AG10803 (cell line): ENCODE results near the gene ADM5.

Source experiments
- DNase-seq: peaks from one replicate; pipeline ENCODE4 v3.0.0; 2010; ENCODE audit warnings: low read depth
- H3K4me3 ChIP-seq: 2 replicates; pipeline ENCODE4 v1.5.1; 2011; ENCODE audit warnings: mild to moderate bottlenecking, low read length, control low read depth
- CTCF ChIP-seq: conservative IDR thresholded peaks from 2 replicates; pipeline ENCODE4 v1.5.1; 2011; ENCODE audit warnings: mild to moderate bottlenecking, low read length, control low read depth, inconsistent platforms

Gene ADM5

GRCh38 chr19:49689133-49690078 lies at the start of gene ADM5:
Gene ADM5, plus strand, starts transcription at chr19:49689594. Its CDS starts 244 bp downstream, at chr19:49689838.
- peak within 1 kb of the TSS; percentile 65 for H3K4me3 ChIP-seq
- no peak for DNase-seq
- TF ChIP-seq CTCF: peak; percentile 51

GRCh38 chr19:49640113-49640898 lies 49.1 kb upstream of the ADM5 start, which contains the start of gene RRAS:
Gene RRAS, minus strand, starts transcription at chr19:49640143. Its CDS starts 45 bp downstream, at chr19:49640098.
- H3K4me3 ChIP-seq: peak within 1 kb of the TSS; percentile 87
- DNase-seq: peak; percentile 100
- TF ChIP-seq CTCF: no peak

- peak within 1 kb of the TSS; percentile 98 for H3K4me3 ChIP-seq
- DNase-seq: peak; percentile 100
- TF ChIP-seq CTCF: no peak
Measured at GRCh38 chr19:49641688-49642491, 47.5 kb upstream of the ADM5 start, which contains the start of gene SCAF1. Gene SCAF1, plus strand, starts transcription at chr19:49642209. Its CDS starts 2,818 bp downstream, at chr19:49645027.

- DNase-seq: no peak
- H3K4me3 ChIP-seq: peak overlapping the region; percentile 98
- no peak for TF ChIP-seq CTCF
Measured at GRCh38 chr19:49642492-49643035, 46.8 kb upstream of the ADM5 start.

- TF ChIP-seq CTCF: no peak
- no peak for DNase-seq
- H3K4me3 ChIP-seq: peak overlapping the region; percentile 98
Measured at GRCh38 chr19:49643466-49643865, 45.9 kb upstream of the ADM5 start.

- DNase-seq: no peak
- no peak for TF ChIP-seq CTCF
- H3K4me3 ChIP-seq: no peak overlapping the region
Measured at GRCh38 chr19:49645592-49645991, 43.8 kb upstream of the ADM5 start.
